Retinal pigment epithelial cell (primary cell): ENCODE data around the gene SLC25A51.
"Not testable (repeated sequence)": the region's sequence is repeated elsewhere in the genome, so short reads cannot be mapped to it uniquely, and the experiment has no call there.

Source experiments
- DNase-seq: peaks from one replicate; pipeline ENCODE4 v3.0.0-alpha.2; 2010; ENCODE audit warnings: low read depth
- H3K4me3 ChIP-seq: 2 replicates; pipeline ENCODE4 v1.5.1; 2011; ENCODE audit warnings: mild to moderate bottlenecking, low read length, control low read depth, moderate library complexity
- TF ChIP-seq, protein P1 (sequence below): conservative IDR thresholded peaks from 2 replicates; pipeline ENCODE4 v1.5.1; 2011; ENCODE audit warnings: low read depth, low read length, control low read depth, inconsistent platforms

Gene SLC25A51

GRCh38 chr9:37889536-37889935, 14.4 kb downstream of the SLC25A51 start:
- H3K4me3 ChIP-seq, result no peak overlapping the region
- TF ChIP-seq, protein P1, sequence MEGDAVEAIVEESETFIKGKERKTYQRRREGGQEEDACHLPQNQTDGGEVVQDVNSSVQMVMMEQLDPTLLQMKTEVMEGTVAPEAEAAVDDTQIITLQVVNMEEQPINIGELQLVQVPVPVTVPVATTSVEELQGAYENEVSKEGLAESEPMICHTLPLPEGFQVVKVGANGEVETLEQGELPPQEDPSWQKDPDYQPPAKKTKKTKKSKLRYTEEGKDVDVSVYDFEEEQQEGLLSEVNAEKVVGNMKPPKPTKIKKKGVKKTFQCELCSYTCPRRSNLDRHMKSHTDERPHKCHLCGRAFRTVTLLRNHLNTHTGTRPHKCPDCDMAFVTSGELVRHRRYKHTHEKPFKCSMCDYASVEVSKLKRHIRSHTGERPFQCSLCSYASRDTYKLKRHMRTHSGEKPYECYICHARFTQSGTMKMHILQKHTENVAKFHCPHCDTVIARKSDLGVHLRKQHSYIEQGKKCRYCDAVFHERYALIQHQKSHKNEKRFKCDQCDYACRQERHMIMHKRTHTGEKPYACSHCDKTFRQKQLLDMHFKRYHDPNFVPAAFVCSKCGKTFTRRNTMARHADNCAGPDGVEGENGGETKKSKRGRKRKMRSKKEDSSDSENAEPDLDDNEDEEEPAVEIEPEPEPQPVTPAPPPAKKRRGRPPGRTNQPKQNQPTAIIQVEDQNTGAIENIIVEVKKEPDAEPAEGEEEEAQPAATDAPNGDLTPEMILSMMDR, result no peak
- DNase-seq, result no peak

- not testable (repeated sequence) for DNase-seq, H3K4me3 ChIP-seq
Observed at GRCh38 chr9:37887977-37888583, 15.8 kb downstream of the SLC25A51 start.

- no peak overlapping the region for H3K4me3 ChIP-seq
- TF ChIP-seq, protein P1, result no peak
- DNase-seq, result no peak
Observed at GRCh38 chr9:37880916-37881479, 22.9 kb downstream of the SLC25A51 start.

DNA sequence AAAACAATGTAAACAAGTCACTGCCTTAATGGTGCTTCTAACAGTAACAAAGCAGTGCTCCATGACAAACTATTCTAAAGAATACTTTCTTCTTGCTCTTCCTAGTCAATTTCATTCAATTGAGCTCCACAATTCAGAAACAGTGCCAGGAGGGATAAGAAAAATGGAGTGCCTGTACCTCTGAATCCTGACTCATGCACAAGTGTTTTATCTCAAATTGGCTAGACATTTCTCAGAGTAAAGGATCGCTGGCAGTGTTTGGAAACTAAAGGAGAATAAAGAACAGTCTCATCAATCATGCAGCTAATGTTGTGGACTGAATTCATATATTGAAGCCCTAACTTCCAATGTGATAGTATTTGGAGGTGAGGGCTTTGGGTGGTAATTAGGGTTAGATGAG, 27.6 kb downstream of the SLC25A51 start:
- DNase-seq, result no peak
- no peak overlapping the region for H3K4me3 ChIP-seq
- TF ChIP-seq, protein P1, result no peak

GRCh38 chr9:37873955-37874354, 30.0 kb downstream of the SLC25A51 start:
- H3K4me3 ChIP-seq, result no peak overlapping the region
- TF ChIP-seq, protein P1, result no peak
- DNase-seq, result no peak

GRCh38 chr9:37870799-37871176, 33.1 kb downstream of the SLC25A51 start:
- H3K4me3 ChIP-seq, result no peak overlapping the region
- TF ChIP-seq, protein P1, result no peak
- no peak for DNase-seq

DNA sequence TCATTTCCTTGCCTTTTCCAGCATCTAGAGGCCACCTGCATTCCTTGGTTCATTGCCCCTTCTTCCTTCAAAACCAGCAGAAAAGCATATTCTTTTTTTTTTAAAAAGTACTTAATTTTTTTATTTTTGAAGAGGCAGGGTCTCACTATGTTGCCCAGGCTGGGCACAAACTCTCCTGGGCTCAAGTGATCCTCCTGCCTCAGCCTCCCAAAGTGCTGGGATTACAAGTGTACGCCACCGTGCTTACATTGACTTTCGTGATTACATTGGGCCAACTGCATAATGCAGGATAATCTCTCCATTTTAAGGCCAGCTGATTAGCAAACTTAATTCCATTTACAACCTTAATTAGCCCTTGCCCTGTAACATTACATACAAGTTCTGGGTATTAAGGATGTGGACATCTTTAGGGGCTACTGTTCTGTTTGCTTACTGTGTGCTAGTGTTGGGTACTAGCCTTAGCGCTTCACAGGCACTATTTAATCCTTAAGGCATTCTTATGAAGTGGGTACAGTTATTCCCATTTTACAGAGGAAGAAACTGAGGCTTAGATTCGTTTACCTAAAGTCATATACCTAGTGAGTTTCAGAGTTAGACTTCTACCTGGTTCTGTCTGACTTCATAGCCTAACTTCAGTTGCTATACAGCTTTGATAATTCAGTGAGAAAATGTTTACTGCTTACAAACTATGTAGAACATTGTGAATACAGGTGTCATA, 33.7 kb downstream of the SLC25A51 start:
- no peak overlapping the region for H3K4me3 ChIP-seq
- no peak for DNase-seq
- TF ChIP-seq, protein P1, result no peak
